Heart left ventricle (tissue), 13 donors: ENCODE measurements around the gene FGD4.

Source experiments
- CTCF ChIP-seq, 12 donors: fragments of 200-600 bp; sonication (generic) in 4 of 12; IDR thresholded peaks; one replicate each; pipeline versions ENCODE4 v1.5.0 to v1.8.0; 2018 to 2022; ENCODE audit warnings: antibody characterized with exemption in 12 of 12, mild to moderate bottlenecking in 5 of 12
- POLR2A ChIP-seq, 2 donors: fragments of 450-650 bp; IDR thresholded peaks; one replicate each; pipeline ENCODE4 v1.6.1; 2017; ENCODE audit warnings: antibody characterized with exemption in 2 of 2, mild to moderate bottlenecking in 2 of 2, moderate library complexity in 2 of 2
- donor health status: ischemic (EF 13 %, LVEDD 7.1; RV severe dilation, severe dysfunction).
- donor health status: DM: no; HTN: yes; CAD: no.
- donor health status: DM: no; HTN: no; CAD: no.
- donor health status: ischemic (EF 25% LVEDD 6.9; RV normal size, moderate dysfunction).
- donor health status: ischemic (EF 25% LVEDD 5.7; RV mildly dilated, moderate dysfunction).
- donor health status: ischemic (EF 35%, LVEDD 5.7; RV mildly dilated, moderate dysfunction).
- donor health status: nonischemic (EF 11% LVEDD 7.7; RV severe dilation, severe dysfunction).
- donor health status: DM: yes; HTN: yes; CAD: no.
- donor health status: PGD.
- donor health status: ischemic (EF 29% LVEDD 5.4; RV normal size, mild dysfunction).
- donor health status: nonischemic (EF 23%, LVEDD 6.1; RV moderate dilation, normal function).

- TF ChIP-seq POLR2A (IDR thresholded peaks at IDR 0.05) (no peak), CTCF (IDR thresholded peaks at IDR 0.05) (peak; percentile 34 to 79 (median 61))
Observed at GRCh38 chr12:32671930-32672780, 272.8 kb downstream of the FGD4 start.
